ENCODE measurements around the gene ANKRD11.
"Not testable (repeated sequence)": the region's sequence is repeated elsewhere in the genome, so short reads cannot be mapped to it uniquely, and the experiment has no call there.

Gene ANKRD11

DNA sequence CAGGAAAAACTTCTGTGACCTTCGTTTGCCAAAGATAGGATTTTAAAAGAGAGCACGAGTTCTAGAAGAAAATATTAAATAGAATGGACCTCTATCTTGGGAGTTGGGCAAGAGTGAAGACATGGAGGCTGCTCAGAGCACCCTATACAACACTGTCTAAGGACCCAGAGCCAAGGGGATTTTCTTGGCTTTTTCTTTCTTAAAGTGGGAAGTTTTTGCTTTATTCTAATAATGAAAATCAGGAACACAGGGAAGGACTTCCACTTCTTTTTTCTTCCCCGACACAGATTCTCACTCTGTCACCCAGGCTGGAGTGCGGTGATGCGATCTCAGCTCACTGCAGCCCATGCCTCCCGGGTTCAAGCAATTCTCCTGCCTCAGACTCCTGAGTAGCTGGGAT is 178.7 kb downstream of the ANKRD11 start:
- no peak for FAIRE-seq

DNA sequence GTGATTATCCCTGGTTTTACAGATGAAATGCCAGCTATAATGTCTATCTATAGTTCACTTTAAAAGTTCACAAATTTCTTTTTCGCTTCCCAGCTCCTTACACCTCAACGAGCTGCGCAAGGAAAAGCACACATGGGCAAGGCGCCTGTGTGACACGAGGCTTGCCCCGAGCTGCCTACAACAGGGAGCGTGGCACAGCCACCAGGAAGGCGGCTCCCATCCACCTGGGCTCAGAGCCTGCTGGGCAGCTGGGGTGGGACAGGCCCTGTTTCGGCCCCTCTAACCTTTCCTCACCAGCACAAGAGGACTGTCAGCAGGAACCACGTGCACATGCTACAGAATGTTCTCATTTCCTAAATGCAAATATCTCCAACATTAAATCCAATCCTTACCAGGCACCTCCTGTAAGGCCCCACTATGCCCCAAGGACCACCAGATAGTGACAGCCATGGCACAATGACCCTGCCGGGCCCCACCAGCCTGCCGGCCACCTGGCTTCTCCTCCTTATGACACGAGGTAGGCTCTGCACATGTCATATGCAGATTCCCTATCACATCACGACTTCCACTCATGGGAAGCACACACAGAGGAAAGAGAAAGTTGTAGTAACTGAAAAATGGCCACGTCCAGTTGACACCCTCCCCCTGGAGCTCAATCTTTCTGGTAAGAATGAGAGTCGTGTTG is 180.8 kb downstream of the ANKRD11 start:
- FAIRE-seq: no peak

DNA sequence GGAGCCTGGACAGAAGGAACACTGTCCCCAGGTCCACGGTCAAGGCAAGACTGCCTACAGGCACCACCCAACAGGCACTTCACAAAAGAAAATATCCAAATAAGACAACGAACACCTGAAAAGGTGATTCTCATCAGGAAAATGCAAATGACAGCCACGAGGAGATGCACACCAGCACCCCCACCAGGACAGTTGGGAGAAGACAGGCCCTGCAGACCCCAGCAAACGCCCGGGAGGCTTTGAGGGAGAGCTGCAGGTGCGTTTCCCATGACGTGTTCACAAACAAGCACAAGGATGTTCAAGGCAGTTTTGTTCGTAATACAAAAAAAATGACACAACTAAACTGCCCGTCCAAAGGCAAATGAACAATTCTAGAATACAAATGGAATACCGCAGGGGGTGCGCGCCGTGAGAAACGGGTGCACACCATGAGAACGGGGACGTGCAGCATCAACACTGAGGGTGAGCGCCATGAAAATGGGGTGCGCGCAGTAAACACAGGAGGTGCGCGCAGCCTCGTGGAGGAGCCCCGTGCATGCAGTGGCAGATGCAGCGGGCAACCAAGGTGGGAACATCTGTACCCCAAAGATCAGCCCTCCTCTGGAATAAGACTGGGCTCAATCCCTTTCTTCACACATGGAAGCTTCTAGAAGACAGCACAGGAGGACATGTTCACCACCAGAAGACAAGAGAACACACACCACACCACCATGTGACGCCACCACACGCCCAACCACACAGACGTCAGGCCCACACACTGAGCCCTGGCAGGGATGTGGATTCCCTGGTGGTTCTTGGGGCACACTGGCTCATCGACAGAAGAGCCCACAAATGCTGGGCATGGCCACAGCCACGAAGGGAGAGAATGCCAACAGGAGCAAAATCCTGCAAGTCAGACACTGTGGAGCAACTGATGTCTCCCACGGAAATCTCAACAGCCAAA is 181.7 kb downstream of the ANKRD11 start:
- FAIRE-seq: no peak

DNA sequence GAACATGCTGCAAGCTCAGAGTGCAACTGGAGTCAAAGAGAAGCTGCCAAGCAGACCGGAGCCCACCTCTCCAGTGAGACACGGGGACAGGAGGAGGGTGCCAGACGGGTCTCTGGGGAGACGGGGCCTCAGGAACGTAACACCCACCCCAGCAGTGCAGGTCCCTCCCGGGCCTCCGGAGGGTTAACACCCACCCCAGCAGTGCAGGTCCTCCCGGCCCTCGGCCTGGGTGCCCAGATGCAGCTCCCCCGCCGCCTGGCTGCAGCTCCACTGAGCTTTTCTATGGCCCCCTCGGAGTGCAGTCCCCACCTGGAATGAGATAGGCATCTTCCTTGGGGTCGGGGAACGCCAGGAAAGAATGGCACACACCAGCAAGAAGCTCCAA is 182.9 kb downstream of the ANKRD11 start:
- FAIRE-seq: no peak

DNA sequence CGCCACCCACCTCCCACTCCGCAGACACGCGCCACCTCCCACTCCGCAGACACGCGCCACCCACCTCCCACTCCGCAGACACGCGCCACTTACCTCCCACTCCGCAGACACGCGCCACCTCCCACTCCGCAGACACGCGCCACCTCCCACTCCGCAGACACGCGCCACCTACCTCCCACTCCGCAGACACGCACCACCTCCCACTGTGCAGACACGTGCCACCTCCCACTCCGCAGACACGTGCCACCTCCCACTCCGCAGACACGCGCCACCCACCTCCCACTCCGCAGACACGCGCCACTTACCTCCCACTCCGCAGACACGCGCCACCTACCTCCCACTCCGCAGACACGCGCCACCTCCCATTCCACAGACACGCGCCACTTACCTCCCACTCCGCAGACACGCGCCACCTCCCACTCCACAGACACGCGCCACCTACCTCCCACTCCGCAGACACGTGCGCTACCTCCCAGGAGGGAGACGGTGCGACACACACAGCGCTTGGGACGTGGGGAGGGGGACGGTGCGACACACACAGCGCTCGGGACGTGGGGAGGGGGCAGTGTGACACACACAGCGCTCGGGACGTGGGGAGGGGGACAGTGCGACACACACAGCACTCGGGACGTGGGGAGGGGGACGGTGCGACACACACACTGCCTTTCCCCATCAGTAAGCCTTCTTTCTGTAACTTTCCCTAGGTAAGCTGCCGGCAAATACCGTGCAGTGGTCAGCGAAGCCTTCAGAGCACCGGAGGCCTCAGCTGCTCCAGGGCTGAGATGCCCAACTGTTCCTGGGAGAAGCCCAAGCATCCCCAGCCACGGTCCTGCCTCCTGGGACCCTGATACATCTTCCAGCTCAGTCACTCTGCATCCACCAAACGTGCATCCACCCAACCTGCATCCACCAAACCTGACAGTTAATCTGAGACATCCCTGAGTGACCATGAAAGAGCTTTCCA is 183.6 kb downstream of the ANKRD11 start:
- not testable (repeated sequence) for FAIRE-seq

DNA sequence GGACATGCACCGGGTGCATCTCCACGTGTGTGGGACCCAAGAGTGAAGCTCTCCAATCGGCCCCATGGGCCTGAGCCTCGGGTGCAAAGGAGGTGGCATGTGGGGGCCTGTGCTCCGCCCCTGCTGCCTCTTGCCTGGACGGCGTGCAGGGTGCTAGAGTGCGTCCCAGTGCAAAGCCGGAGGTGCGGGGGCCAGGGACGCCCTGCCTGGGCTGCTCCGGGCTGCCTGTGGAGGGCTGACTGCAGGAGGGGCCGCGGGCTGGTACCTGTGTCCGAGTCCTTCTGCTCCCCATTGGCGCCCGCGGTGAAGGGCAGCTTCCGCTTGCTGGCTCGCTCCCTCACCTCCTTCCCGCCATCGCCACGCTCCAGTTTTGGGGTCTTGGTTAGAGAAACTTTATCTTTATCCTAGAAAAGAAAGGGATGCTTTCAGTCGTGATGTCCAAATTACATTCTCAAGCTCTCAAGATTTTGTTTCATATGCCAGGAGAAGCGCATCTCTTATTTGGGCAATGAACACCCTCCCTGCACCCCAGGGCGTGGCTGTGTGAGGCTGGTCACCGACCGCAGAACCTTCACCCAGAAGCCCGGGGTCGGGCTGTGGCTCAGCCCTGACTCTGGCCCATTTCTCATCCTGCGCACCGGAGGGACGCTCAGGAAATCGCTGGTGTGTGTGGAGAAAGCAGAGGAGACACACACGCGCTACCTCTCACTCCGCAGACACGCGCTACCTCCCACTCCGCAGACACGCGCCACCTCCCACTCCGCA is 185.2 kb downstream of the ANKRD11 start:
- FAIRE-seq: no peak

DNA sequence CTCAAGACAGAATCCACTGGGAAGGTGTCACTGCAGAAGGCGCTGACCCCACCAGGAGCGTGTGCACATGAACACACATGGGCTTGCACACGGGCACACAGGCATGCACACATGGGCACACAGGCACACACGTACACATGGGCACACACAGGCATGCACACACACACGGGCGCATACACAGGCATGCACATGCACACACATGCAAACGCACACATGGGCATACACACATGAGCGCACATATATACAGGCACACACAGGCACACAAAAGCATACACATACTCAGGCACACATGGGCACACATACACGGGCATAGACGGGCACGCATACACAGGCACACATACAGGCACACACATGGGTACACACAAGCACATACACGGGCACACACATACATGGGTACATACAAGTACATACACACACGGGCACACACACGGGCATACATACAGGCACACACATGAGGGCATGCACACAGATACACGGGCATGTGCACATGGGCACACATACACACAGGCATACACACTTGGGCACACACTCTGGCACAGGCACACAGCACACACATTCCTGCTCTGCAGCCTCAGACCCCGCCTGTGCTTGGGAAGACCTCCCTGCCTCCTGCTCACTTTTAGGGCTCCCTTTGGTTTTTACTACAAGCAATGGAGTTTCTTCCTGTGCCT is 186.0 kb downstream of the ANKRD11 start:
- no peak for FAIRE-seq

DNA sequence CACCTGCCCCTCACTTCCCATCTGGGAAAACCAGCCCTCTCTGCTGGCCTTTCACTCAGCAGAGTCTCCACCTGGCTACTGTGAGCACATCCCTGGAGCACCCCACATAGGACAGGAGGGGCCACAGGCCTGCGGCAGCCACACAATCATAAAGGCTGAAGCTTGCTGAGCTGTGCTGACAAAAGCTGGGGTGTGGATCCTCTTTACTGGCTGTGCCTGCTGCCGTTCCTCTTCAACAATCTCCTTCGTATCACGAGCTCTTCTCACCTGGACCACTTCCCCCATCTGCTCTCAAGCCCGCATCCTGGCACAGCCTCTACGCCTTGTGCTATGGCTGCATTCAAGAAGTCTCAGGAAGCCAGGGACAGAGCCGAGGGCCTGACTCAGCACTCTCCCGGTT is 186.7 kb downstream of the ANKRD11 start:
- FAIRE-seq: no peak

DNA sequence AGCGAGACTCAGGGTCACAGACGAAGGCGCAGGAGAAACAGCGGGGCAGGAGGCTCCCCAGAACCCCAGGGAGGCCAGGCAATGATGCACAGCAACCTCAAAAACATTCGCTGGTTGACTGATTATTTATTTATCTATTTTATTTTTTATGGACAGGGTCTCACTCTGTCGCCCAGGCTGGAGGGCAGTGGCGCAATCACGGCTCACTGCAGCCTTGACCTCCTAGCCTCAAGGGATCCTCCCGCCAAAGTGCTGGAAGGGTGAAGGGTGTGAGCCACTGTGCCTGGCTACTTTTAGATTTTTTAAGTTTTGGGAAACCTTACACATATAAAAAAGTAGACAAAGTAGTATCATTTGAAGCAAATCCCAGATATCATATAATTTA is 189.4 kb downstream of the ANKRD11 start:
- FAIRE-seq: no peak

DNA sequence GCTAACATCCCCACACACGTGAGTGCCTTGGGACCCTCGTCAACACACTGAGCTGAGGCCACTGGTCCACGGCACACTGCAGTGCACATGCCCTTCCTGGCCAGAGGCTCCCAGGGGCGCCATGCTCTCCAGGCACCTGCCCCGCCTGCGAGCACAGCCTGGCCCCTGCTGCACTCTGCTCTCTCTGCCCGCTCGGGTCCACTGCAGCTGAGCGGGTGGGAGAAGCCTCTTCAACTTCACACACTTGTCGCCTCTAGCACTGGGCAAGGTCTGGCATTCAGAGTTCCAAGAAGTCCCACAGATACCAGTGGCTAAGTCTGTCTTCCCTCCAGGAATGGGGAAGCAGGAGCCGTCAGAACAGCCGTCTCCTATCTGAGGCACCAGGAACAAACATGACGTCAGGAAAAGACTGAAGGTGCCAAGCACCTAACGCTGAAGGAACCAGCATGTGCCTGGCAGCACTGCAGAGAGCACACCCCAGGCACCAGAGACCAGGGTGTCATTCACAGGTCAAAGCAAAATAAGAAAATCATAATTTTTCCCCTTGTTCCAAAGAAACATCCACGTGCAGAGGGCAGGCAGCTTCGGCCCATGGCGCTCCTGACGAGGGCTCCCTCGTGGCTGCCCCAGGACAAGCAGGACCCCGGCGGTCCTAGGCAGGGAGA is 189.9 kb downstream of the ANKRD11 start:
- FAIRE-seq: no peak

DNA sequence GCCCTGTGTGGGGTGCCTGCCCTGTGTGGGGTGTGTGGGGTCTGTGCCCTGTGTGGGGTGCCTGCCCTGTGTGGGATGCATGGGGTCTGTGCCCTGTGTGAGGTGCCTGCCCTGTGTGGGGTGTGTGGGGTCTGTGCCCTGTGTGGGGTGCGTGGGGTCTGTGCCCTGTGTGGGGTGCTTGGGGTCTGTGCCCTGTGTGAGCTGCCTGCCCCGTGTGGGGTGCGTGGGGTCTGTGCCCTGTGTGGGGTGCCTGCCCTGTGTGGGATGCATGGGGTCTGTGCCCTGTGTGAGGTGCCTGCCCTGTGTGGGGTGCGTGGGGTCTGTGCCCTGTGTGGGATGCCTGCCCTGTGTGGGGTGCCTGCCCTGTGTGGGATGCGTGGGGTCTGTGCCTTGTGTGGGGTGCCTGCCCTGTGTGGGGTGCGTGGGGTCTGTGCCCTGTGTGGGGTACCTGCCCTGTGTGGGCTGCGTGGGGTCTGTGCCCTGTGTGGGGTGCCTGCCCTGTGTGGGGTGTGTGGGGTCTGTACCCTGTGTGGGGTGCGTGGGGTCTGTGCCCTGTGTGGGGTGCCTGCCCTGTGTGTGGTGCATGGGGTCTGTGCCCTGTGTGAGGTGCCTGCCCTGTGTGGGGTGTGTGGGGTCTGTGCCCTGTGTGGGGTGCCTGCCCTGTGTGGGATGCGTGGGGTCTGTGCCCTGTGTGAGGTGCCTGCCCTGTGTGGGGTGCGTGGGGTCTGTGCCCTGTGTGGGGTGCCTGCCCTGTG is 190.8 kb downstream of the ANKRD11 start:
- not testable (repeated sequence) for FAIRE-seq

DNA sequence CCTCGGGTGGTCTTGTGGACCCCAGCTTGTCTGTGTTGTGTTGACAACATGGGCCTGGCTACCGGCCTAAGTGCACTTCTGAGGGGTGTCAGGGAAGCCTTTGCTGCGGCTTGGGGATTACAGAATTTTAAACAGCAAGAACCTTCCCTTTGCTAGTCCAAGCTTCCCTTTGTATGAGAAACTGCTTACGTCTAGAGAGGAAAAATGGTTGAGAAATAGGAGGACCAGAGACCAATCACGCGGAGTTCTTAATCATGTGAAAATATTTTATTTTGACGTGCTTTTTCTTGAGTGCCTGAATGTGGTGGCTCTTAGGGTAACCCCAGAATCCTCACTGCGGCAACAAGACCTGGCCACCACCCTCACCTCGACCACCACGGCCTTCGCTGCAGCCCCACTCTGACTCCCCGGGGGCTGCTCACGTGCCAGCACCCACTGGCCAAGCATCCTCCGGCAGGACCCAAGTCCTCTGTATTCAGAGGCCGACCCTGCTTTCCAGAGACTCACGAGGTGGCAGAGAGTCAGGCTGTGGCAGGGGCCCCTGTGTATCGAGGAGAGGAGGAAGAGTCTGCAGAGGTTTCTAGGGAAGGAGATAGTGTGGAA is 191.6 kb downstream of the ANKRD11 start:
- no peak for FAIRE-seq

DNA sequence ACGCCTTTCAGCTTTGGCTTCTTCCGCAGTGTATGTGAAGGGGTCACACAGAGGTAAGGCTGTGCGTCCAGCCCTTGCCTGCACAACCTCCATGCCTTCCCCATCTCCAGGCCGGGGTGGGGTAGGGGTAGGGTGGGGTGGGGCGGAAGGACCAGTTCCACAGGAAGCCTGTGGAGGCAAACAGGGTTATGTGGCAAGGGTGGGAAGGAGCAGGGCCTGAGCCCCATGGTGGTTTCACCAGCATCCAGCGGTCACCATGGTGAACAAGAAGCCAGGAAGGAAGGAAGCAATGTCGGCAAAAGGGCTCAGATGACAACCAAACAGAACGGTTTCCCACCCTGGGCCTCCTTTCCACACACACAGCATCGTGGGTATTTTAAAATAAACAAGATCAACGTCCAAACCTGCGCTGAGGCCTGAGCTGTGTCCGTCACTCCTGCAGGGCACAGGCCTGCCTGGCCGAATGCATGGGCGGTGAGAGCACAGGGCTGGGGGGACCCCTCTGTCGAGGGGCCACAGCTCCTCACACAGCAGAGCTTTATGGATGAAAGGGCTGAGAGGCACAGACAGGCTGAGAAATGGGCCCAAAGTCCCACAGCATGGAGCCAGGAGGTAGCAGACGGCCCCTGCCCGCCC is 192.3 kb downstream of the ANKRD11 start:
- no peak for FAIRE-seq

DNA sequence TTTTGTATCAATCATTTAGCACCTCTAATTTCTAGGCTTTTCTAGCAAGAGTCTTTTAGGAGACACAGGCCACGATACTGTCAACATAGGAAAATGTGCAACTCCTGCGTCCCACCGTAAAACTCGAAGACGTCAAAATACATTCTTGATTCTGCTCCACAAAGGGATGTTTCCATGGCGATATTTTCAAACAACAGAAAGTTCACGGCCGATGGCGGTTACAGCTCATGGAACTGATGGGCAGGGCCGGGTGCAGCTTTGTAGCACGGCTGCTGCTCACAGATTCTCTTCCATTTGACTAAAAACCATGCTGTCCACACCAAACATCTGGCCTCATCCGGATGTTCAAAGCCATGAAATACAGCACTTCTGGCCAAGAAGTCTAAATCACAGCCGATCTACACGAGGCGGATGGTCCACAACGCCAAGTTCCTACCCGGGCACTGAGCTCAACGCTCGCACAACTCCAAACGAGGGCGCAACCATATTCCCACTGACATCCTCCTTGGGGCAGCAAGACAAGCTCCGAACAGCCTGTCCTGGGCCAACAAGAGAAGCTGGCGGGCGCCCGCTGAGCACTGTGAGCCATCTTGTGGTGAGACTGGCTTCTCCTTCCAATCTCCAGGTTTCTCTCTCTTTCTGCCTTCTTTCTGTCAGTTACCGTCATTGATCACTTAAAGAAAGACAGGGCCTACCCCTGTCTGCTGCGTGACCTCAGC is 193.0 kb downstream of the ANKRD11 start:
- FAIRE-seq: no peak

DNA sequence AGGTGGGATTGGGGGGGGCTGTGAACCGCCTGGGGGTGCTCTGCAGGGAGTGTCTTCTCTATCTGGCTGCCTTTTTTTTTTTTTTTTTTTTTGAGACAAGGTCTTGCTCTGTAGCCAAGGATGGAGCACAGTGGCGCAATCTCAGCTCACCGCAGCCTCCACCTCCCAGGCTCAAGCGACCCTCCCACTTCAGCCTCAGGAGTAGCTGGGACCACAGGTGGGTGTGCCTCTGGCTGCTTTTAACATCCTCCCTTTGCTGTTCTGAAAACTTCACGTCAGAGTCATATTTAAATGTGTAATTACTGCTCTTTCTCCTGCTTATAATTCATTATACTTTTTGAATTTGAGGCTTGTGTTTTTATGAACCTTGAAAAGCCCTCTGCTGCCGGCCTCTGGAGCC is 194.4 kb downstream of the ANKRD11 start:
- no peak for FAIRE-seq

DNA sequence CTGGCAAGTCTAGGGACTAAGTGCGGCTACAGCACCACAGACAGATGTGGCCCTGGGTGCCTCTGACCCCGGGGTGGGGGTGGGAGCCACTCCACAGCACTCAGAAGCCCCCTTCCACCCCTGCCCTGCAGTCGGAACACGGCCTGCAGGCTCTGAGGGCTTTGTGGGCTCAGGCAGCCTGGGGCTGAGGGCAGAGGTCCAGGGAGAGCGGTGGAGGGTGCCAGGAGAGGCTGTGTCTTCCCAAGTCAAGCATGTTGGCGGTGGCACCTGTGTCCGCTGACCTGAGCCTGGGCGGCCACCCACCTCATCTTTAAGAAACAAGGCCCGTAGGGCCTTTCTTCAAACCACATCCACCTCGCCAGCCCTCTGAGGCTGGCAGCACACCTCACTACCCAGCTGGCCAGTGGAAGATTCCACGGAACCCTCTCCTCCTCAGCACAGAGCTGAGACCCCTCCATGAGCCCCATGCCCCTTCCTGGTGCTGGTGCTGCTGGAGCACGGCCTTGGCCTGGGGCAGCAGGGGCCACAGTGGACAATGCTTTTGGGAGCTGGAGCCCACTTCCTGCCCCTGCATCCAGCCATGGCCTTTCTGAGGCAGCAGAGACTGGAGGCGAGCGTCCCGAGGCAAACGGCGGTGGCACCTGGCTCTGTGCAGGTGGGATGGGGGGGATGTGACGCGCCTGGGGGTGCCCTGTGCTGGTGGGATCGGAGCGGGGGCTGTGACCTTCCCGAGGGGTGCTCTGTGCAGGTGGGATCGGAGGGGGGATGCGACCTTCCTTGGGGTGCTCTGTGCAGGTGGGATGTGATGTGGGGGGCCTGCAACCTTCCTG is 195.1 kb downstream of the ANKRD11 start:
- no peak for FAIRE-seq

DNA sequence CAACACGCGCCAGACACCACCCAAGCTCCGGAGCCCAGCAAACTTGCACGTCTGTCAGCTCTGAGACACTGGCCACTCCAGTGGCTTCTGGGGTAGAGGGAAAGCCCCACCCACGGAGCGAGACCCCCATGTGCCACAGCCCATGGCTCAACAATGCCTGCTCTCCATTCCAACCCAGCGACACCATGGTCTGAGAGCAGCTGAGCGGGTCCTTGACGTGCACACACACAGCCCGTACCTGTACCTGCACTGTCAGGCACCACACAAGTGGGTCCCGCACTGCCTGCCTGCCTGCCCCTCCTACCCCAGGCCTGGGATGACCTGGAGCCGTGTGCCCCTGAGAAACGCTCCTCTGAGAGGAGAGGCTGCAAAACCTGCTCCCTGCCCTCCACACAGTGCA is 195.9 kb downstream of the ANKRD11 start:
- FAIRE-seq: no peak

All from colon (tissue), 2 donors.